WTC11 (cell line): Measurements from ENCODE around the gene MR1. TPM values are rescaled to one million over a fixed set of nuclear protein-coding genes. Genes with fewer than 3 reads are reported as not detected.

Experiments used
- ATAC-seq: fragments of 200-7000 bp; cut with Tn5 transposase; 2 replicates; pipeline ENCODE4 v1.10.0; 2021; ENCODE audit warnings: mild to moderate bottlenecking, moderate library complexity
- CTCF ChIA-PET: fragments of 300-600 bp; sonication (Branson Sonifier 250); formaldehyde crosslinking; loops from one replicate; lab custom pipeline; 2021; ENCODE audit warnings: antibody characterized with exemption; lab: Charles Lee
- POLR2A ChIA-PET: fragments of 350-600 bp; sonication (Branson Sonifier 250); formaldehyde crosslinking; loops from one replicate; lab custom pipeline; 2021; ENCODE audit warnings: antibody characterized with exemption; lab: Charles Lee
- DNase-seq: peaks from one replicate; pipeline ENCODE4 v3.0.0; 2021; ENCODE audit warnings: low spot score
- H3K27ac Mint-ChIP-seq: 2 replicates; pipeline ENCODE4 v1.8.0; 2021; ENCODE audit warnings: mixed read lengths
- H3K27me3 Mint-ChIP-seq: 2 replicates; pipeline ENCODE4 v1.8.0; 2021; ENCODE audit warnings: low read depth, mild to moderate bottlenecking, moderate library complexity, mixed read lengths
- H3K36me3 Mint-ChIP-seq: 2 replicates; pipeline ENCODE4 v1.8.0; 2021; ENCODE audit warnings: mixed read lengths
- H3K4me1 Mint-ChIP-seq: 2 replicates; pipeline ENCODE4 v1.8.0; 2022; ENCODE audit warnings: mixed read lengths
- H3K4me3 Mint-ChIP-seq: 2 replicates; pipeline ENCODE4 v1.8.0; 2021; ENCODE audit warnings: mild to moderate bottlenecking, moderate library complexity, mixed read lengths
- H3K9me3 Mint-ChIP-seq: 2 replicates; pipeline ENCODE4 v1.8.0; 2021; ENCODE audit warnings: mixed read lengths
- ELF4 ChIP-seq: sonication (generic); formaldehyde crosslinking; IDR thresholded peaks from 2 replicates; pipeline ENCODE4 v1.8.1; 2022; ENCODE audit warnings: low read depth, mild to moderate bottlenecking, moderate library complexity, missing genetic modification reagents
- ESRRA ChIP-seq: sonication (generic); formaldehyde crosslinking; IDR thresholded peaks from 2 replicates; pipeline ENCODE4 v1.8.1; 2022; ENCODE audit warnings: mild to moderate bottlenecking, missing genetic modification reagents, borderline replicate concordance
- ETV6 ChIP-seq: sonication (generic); formaldehyde crosslinking; IDR thresholded peaks from 2 replicates; pipeline ENCODE4 v1.8.1; 2022; ENCODE audit warnings: mild to moderate bottlenecking, missing genetic modification reagents
- FOXJ3 ChIP-seq: sonication (generic); formaldehyde crosslinking; IDR thresholded peaks from 2 replicates; pipeline ENCODE4 v1.9.0; 2021; ENCODE audit warnings: missing genetic modification reagents, mild to moderate bottlenecking, borderline replicate concordance
- FOXP1 ChIP-seq: sonication (generic); formaldehyde crosslinking; IDR thresholded peaks from 2 replicates; pipeline ENCODE4 v1.8.0; 2022; ENCODE audit warnings: missing genetic modification reagents, mild to moderate bottlenecking, moderate library complexity, borderline replicate concordance
- GRHL2 ChIP-seq: fragments of 250-450 bp; sonication (Bioruptor Pico); IDR thresholded peaks from 2 replicates; pipeline ENCODE4 v1.8.0; 2022; ENCODE audit warnings: mild to moderate bottlenecking, moderate library complexity; ENCODE audit not compliant: insufficient replicate concordance, severe bottlenecking
- MXD4 ChIP-seq: fragments of 250-450 bp; sonication (Bioruptor Pico); IDR thresholded peaks from 2 replicates; pipeline ENCODE4 v1.8.0; 2021; ENCODE audit warnings: mild to moderate bottlenecking, moderate library complexity, borderline replicate concordance
- MYBL2 ChIP-seq: sonication (generic); formaldehyde crosslinking; IDR thresholded peaks from 2 replicates; pipeline ENCODE4 v1.8.1; 2023; ENCODE audit warnings: mild to moderate bottlenecking, moderate library complexity, missing genetic modification reagents
- NFYB ChIP-seq: sonication (generic); formaldehyde crosslinking; conservative IDR thresholded peaks from 2 replicates; pipeline ENCODE4 v1.8.0; 2022; ENCODE audit warnings: low read depth, missing genetic modification reagents
- NR3C1 ChIP-seq: sonication (generic); formaldehyde crosslinking; conservative IDR thresholded peaks from 2 replicates; pipeline ENCODE4 v1.8.1; 2023; ENCODE audit warnings: low read depth, mild to moderate bottlenecking, missing genetic modification reagents
- PRRX2 ChIP-seq: fragments of 250-450 bp; sonication (Bioruptor Pico); IDR thresholded peaks from 2 replicates; pipeline ENCODE4 v1.8.0; 2021; ENCODE audit warnings: mild to moderate bottlenecking
- SP1 ChIP-seq: sonication (generic); formaldehyde crosslinking; conservative IDR thresholded peaks from 2 replicates; pipeline ENCODE4 v1.8.1; 2022; ENCODE audit warnings: missing genetic modification reagents
- TP53 ChIP-seq: sonication (generic); formaldehyde crosslinking; IDR thresholded peaks from 2 replicates; pipeline ENCODE4 v1.8.1; 2023; ENCODE audit warnings: mild to moderate bottlenecking, missing genetic modification reagents
- ZBTB21 ChIP-seq: sonication (generic); formaldehyde crosslinking; IDR thresholded peaks from 2 replicates; pipeline ENCODE4 v1.8.1; 2023; ENCODE audit warnings: mild to moderate bottlenecking, missing genetic modification reagents, borderline replicate concordance
- ZNF138 ChIP-seq: sonication (generic); formaldehyde crosslinking; conservative IDR thresholded peaks from 2 replicates; pipeline ENCODE4 v1.8.1; 2022; ENCODE audit warnings: mild to moderate bottlenecking, moderate library complexity, missing genetic modification reagents
- ZNF232 ChIP-seq: sonication (generic); formaldehyde crosslinking; IDR thresholded peaks from 2 replicates; pipeline ENCODE4 v1.8.0; 2022; ENCODE audit warnings: mild to moderate bottlenecking, missing genetic modification reagents
- ZNF263 ChIP-seq: sonication (generic); formaldehyde crosslinking; IDR thresholded peaks from 2 replicates; pipeline ENCODE4 v1.8.1; 2022; ENCODE audit warnings: low read depth, mild to moderate bottlenecking, moderate library complexity, missing genetic modification reagents
- ZNF317 ChIP-seq: sonication (generic); formaldehyde crosslinking; IDR thresholded peaks from 2 replicates; pipeline ENCODE4 v1.8.1; 2023; ENCODE audit warnings: low read depth, mild to moderate bottlenecking, moderate library complexity, missing genetic modification reagents, borderline replicate concordance
- total RNA-seq: library from RNA; stranded (reverse); gene quantifications from 3 replicates; pipeline ENCODE4 v1.2.3, GENCODE V29; 2021
- TF ChIP-seq, protein P1 (sequence below): sonication (generic); formaldehyde crosslinking; IDR thresholded peaks from 2 replicates; pipeline ENCODE4 v1.8.1; 2023; ENCODE audit warnings: mild to moderate bottlenecking, moderate library complexity, missing genetic modification reagents
- TF ChIP-seq, protein P2 (sequence below): fragments of 250-450 bp; sonication (Bioruptor Pico); IDR thresholded peaks from 2 replicates; pipeline ENCODE4 v1.9.0; 2021; ENCODE audit warnings: mild to moderate bottlenecking
- TF ChIP-seq, protein P3 (sequence below): sonication (generic); formaldehyde crosslinking; IDR thresholded peaks from 2 replicates; pipeline ENCODE4 v1.8.0; 2022; ENCODE audit warnings: mild to moderate bottlenecking, missing genetic modification reagents
- TF ChIP-seq, protein P4 (sequence below): sonication (generic); formaldehyde crosslinking; IDR thresholded peaks from 2 replicates; pipeline ENCODE4 v1.8.0; 2022; ENCODE audit warnings: mild to moderate bottlenecking, missing genetic modification reagents
- TF ChIP-seq, protein P5 (sequence below): fragments of 250-450 bp; sonication (Bioruptor Pico); IDR thresholded peaks from 2 replicates; pipeline ENCODE4 v1.9.0; 2021; ENCODE audit warnings: moderate library complexity, mild to moderate bottlenecking, inconsistent platforms, borderline replicate concordance
- TF ChIP-seq, protein P6 (sequence below): sonication (generic); formaldehyde crosslinking; IDR thresholded peaks from 2 replicates; pipeline ENCODE4 v1.8.0; 2023; ENCODE audit warnings: missing genetic modification reagents
- TF ChIP-seq, protein P7 (sequence below): fragments of 250-450 bp; sonication (Bioruptor Pico); IDR thresholded peaks from 2 replicates; pipeline ENCODE4 v2.1.2; 2022; ENCODE audit warnings: mild to moderate bottlenecking, moderate library complexity
- TF ChIP-seq, protein P8 (sequence below): sonication (generic); formaldehyde crosslinking; IDR thresholded peaks from 2 replicates; pipeline ENCODE4 v1.8.1; 2022; ENCODE audit warnings: mild to moderate bottlenecking, moderate library complexity, missing genetic modification reagents

Gene MR1
- total RNA-seq, 1 experiment from 2014 or later, result 0.28 TPM

DNA sequence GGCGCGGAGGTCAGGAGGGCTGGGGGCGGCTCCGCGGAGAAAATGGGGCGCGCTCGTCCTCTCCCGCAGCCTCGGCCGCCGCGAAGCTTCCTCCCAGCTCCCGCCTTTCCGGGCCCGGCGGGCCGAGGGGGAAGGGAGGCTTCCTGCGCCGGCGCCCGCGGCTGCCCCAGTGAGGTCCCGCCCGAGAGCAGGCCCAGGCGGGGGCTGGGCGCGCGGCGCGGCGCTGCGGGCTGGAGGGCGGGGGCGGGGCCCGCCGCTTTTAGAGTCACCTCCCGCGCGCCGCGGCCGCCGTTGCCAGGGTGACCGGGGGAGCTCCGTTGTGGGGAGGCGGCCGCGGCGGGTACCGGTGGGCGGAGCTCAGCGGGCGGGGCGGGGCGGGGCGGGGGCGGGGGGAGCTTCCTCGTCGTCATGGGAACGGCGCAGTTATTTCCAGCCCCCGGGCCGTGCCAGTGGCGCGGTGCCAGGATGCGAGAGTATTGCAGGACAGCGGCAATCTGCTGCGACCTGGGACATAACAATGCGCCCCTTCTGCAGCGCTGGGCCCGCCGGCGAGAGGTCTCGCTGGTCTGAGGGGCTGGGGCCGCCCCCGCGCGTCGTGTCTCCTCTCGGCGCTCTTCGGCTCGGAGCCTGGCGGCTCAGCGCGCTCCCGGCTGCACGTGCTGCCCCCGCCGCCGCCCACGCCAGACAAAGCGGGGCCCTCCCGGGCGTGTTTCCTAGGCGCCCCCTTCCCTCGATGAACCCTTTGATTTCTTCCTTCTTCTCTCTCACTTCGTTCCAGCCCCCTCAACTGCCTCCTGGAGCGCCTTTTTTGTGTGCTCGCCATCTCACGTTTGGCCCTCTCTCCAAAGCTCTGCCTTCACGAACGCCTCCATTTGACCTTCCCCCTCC is 71.6 kb downstream of the MR1 start (continued):
- TF ChIP-seq, protein P1, sequence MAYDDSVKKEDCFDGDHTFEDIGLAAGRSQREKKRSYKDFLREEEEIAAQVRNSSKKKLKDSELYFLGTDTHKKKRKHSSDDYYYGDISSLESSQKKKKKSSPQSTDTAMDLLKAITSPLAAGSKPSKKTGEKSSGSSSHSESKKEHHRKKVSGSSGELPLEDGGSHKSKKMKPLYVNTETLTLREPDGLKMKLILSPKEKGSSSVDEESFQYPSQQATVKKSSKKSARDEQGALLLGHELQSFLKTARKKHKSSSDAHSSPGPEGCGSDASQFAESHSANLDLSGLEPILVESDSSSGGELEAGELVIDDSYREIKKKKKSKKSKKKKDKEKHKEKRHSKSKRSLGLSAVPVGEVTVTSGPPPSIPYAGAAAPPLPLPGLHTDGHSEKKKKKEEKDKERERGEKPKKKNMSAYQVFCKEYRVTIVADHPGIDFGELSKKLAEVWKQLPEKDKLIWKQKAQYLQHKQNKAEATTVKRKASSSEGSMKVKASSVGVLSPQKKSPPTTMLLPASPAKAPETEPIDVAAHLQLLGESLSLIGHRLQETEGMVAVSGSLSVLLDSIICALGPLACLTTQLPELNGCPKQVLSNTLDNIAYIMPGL, result 0 out of 2 replicates have a peak, but pooled peaks have one; percentile 3
- TF ChIP-seq ESRRA (CRISPR knock-in tag) (0 out of 2 replicates have a peak, but pooled peaks have one; percentile 6), SP1 (CRISPR knock-in tag) (peak; percentile 54), ZBTB21 (0 out of 2 replicates have a peak, but pooled peaks have one; percentile 27), ZNF317 (no peak), ETV6 (peak; percentile 72; the same call in 1 of the 2 replicates), MYBL2 (CRISPR knock-in tag) (no peak; the same call in 1 of the 2 replicates), ELF4 (CRISPR knock-in tag) (0 out of 2 replicates have a peak, but pooled peaks have one; percentile 29), FOXJ3 (no peak), ZNF263 (CRISPR knock-in tag) (no peak)
- TF ChIP-seq, protein P2, sequence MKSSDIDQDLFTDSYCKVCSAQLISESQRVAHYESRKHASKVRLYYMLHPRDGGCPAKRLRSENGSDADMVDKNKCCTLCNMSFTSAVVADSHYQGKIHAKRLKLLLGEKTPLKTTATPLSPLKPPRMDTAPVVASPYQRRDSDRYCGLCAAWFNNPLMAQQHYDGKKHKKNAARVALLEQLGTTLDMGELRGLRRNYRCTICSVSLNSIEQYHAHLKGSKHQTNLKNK (CRISPR knock-in tag), result no peak
- TF ChIP-seq, protein P3, sequence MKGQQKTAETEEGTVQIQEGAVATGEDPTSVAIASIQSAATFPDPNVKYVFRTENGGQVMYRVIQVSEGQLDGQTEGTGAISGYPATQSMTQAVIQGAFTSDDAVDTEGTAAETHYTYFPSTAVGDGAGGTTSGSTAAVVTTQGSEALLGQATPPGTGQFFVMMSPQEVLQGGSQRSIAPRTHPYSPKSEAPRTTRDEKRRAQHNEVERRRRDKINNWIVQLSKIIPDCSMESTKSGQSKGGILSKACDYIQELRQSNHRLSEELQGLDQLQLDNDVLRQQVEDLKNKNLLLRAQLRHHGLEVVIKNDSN (CRISPR knock-in tag), result peak; percentile 35
- TF ChIP-seq, protein P4, sequence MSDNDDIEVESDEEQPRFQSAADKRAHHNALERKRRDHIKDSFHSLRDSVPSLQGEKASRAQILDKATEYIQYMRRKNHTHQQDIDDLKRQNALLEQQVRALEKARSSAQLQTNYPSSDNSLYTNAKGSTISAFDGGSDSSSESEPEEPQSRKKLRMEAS (CRISPR knock-in tag), result peak; percentile 90

DNA sequence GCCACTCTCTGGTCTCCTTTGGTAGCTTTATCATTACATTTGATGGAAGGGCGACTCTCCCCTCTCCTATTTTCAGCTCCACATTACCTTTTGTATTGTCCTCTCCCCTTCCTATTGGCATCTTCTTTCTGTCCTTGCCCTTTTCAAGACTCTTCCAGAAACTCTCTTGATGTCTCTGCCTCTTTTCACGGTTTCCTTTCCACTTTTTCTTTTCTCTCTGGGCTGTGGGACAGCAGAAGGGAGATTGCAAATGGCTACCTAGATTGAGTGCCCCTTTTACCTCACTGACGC is 72.2 kb downstream of the MR1 start:
- peaks cover 68% of the 10 kb centered on the region for H3K27me3 Mint-ChIP-seq
- no peak for ATAC-seq
- ChIA-PET POLR2A (interaction anchor here (1.1 to 3.1 kb wide), 5 partner anchors 17 to 183 kb away, joined by 3 to 12 read pairs (median 5); partner anchors contain the start of gene STX6), CTCF (interaction anchor here (1.2 to 2.4 kb wide), 8 partner anchors 9 to 36 kb away, joined by 4 to 27 read pairs (median 8); no protein-coding TSS in a partner anchor)
- no peaks in the 10 kb centered on the region for H3K36me3 Mint-ChIP-seq
- no peak for DNase-seq
- H3K27ac Mint-ChIP-seq, result no peak overlapping the region
- peak overlapping the region; percentile 79 for H3K4me3 Mint-ChIP-seq
- no peaks in the 10 kb centered on the region for H3K9me3 Mint-ChIP-seq
- peaks cover 82% of the 10 kb centered on the region for H3K4me1 Mint-ChIP-seq
- TF ChIP-seq ESRRA (CRISPR knock-in tag) (0 out of 2 replicates have a peak, but pooled peaks have one; percentile 6), NFYB (CRISPR knock-in tag) (no peak)

DNA sequence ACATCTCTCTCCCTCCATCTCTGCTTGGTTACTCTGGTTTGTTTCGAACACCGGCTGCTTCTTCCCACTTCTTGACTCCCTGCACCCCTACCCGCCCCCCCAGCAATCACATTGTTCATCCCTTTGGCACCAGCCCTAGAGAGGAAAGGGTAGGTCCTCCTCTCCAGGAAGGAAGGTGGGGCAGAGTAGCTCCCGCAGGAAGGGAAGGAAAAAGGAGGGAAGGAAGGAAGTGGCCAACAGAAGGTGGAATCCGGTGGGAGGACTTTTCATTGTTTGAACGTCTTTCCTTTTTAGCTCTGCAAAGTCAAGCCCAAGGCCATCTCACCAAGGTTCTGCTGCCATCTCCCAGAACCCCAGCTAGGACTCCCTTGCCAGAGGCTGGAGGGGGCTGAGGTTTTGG is 72.7 kb downstream of the MR1 start:
- H3K9me3 Mint-ChIP-seq, result no peaks in the 10 kb centered on the region
- peaks cover 72% of the 10 kb centered on the region for H3K27me3 Mint-ChIP-seq
- peak overlapping the region; percentile 79; the same call in 1 of the 2 replicates for H3K4me3 Mint-ChIP-seq
- TF ChIP-seq NR3C1 (CRISPR knock-in tag), result no peak
- TF ChIP-seq FOXP1 (CRISPR knock-in tag), result no peak
- TF ChIP-seq GRHL2 (CRISPR knock-in tag), result no peak
- TF ChIP-seq, protein P5, sequence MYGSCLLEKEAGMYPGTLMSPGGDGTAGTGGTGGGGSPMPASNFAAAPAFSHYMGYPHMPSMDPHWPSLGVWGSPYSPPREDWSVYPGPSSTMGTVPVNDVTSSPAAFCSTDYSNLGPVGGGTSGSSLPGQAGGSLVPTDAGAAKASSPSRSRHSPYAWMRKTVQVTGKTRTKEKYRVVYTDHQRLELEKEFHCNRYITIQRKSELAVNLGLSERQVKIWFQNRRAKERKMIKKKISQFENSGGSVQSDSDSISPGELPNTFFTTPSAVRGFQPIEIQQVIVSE (CRISPR knock-in tag), result no peak
- no peak for TF ChIP-seq ZNF232 (CRISPR knock-in tag)
- TF ChIP-seq ZNF138 (CRISPR knock-in tag), result no peak
- TF ChIP-seq, protein P6, sequence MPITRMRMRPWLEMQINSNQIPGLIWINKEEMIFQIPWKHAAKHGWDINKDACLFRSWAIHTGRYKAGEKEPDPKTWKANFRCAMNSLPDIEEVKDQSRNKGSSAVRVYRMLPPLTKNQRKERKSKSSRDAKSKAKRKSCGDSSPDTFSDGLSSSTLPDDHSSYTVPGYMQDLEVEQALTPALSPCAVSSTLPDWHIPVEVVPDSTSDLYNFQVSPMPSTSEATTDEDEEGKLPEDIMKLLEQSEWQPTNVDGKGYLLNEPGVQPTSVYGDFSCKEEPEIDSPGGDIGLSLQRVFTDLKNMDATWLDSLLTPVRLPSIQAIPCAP (CRISPR knock-in tag), result no peak
- TF ChIP-seq TP53 (CRISPR knock-in tag), result no peak
- TF ChIP-seq, protein P7, sequence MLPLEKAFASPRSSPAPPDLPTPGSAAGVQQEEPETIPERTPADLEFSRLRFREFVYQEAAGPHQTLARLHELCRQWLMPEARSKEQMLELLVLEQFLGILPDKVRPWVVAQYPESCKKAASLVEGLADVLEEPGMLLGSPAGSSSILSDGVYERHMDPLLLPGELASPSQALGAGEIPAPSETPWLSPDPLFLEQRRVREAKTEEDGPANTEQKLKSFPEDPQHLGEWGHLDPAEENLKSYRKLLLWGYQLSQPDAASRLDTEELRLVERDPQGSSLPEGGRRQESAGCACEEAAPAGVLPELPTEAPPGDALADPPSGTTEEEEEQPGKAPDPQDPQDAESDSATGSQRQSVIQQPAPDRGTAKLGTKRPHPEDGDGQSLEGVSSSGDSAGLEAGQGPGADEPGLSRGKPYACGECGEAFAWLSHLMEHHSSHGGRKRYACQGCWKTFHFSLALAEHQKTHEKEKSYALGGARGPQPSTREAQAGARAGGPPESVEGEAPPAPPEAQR (CRISPR knock-in tag), result no peak
- no peak for TF ChIP-seq PRRX2 (CRISPR knock-in tag)
- no peak for TF ChIP-seq MXD4 (CRISPR knock-in tag)
- TF ChIP-seq, protein P8, sequence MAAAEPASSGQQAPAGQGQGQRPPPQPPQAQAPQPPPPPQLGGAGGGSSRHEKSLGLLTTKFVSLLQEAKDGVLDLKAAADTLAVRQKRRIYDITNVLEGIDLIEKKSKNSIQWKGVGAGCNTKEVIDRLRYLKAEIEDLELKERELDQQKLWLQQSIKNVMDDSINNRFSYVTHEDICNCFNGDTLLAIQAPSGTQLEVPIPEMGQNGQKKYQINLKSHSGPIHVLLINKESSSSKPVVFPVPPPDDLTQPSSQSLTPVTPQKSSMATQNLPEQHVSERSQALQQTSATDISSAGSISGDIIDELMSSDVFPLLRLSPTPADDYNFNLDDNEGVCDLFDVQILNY, result no peak

More for the DNA sequence above, 72.7 kb downstream of the MR1 start:
- no peak for DNase-seq
- ChIA-PET POLR2A (interaction anchor here (1.1 to 3.1 kb wide), 2 partner anchors 16 to 22 kb away, joined by 3 to 12 read pairs; no protein-coding TSS in a partner anchor), CTCF (interaction anchor here (0.8 to 2.4 kb wide), 6 partner anchors 9 to 36 kb away, joined by 3 to 20 read pairs (median 5); no protein-coding TSS in a partner anchor)
- peaks cover 80% of the 10 kb centered on the region for H3K4me1 Mint-ChIP-seq
- no peak for ATAC-seq
- H3K36me3 Mint-ChIP-seq, result no peaks in the 10 kb centered on the region
- H3K27ac Mint-ChIP-seq, result no peak overlapping the region
